Endothelial cell of umbilical vein (primary cell): ENCODE measurements around the gene PRCD. TPM values are rescaled to one million over a fixed set of nuclear protein-coding genes. Genes with fewer than 3 reads are reported as not detected.

Source experiments
- BruUV-seq: library from RNA; stranded (reverse); fragments of 400-500 nt; replicated peaks from 2 replicates; lab custom pipeline; 2021; lab: Mats Ljungman, UMichigan
- CTCF ChIA-PET: fragments of 300-600, 350-600 bp; sonication (Branson Sonifier 250); formaldehyde crosslinking; loops from one replicate; lab custom pipeline; 2021; ENCODE audit warnings: antibody characterized with exemption, inconsistent platforms; lab: Charles Lee
- POLR2A ChIA-PET: fragments of 300-600, 350-600 bp; sonication (Branson Sonifier 250); formaldehyde crosslinking; loops from one replicate; lab custom pipeline; 2021; ENCODE audit warnings: antibody characterized with exemption, inconsistent platforms; lab: Charles Lee
- DNase-seq: peaks from one replicate; pipeline ENCODE4 v3.0.0-alpha.2; 2011; ENCODE audit warnings: low read depth, low spot score
- FAIRE-seq: peaks from 2 replicates; lab custom pipeline; 2011; peaks lifted over from hg19 to GRCh38; lab: Jason Lieb, UNC
- H2AFZ ChIP-seq: 2 replicates; pipeline ENCODE4 v1.6.0; 2012; ENCODE audit warnings: low read depth, low read length, control low read depth, inconsistent platforms
- H3K27ac ChIP-seq: 2 replicates; pipeline ENCODE4 v1.5.1; 2011; ENCODE audit warnings: low read depth, mild to moderate bottlenecking, control low read depth, low read length, moderate library complexity; ENCODE audit not compliant: insufficient read depth
- H3K27me3 ChIP-seq, 2 experiments: 2 replicates each; pipeline versions ENCODE4 v1.6.0 to v1.6.1; 2011; ENCODE audit warnings: low read length in 2 of 2, mixed read lengths in 1 of 2; ENCODE audit not compliant: control insufficient read depth in 2 of 2, insufficient read depth in 2 of 2
- H3K36me3 ChIP-seq, 2 experiments: 2 replicates in 1 of 2; 3 replicates in 1 of 2; pipeline ENCODE4 v1.5.1; 2011; ENCODE audit warnings: low read length in 2 of 2, mild to moderate bottlenecking in 1 of 2, moderate library complexity in 1 of 2; ENCODE audit not compliant: control insufficient read depth in 2 of 2, insufficient read depth in 2 of 2; ENCODE audit errors: extremely low read depth in 1 of 2
- H3K4me1 ChIP-seq: 3 replicates; pipeline ENCODE4 v1.5.1; 2011; ENCODE audit warnings: mild to moderate bottlenecking, low read length; ENCODE audit not compliant: control insufficient read depth, insufficient read depth; ENCODE audit errors: extremely low read depth
- H3K4me2 ChIP-seq: 2 replicates; pipeline ENCODE4 v1.6.1; 2011; ENCODE audit warnings: low read length, control low read depth, mixed read lengths; ENCODE audit not compliant: insufficient read depth
- H3K4me3 ChIP-seq, 3 experiments: fragments of 200-600 bp in 1 of 3; sonication (generic), shearing (Covaris generic) in 1 of 3; replicated peaks in 1 of 3; 2 replicates each; pipeline ENCODE4 v1.5.1; 2011 to 2016; ENCODE audit warnings: control low read depth in 3 of 3, low read length in 3 of 3, mild to moderate bottlenecking in 2 of 3, inconsistent platforms in 1 of 3, low read depth in 1 of 3, moderate library complexity in 1 of 3; ENCODE audit not compliant: insufficient read depth in 1 of 3
- H3K79me2 ChIP-seq: 2 replicates; pipeline ENCODE4 v1.6.0; 2012; ENCODE audit warnings: low read length, inconsistent platforms; ENCODE audit not compliant: control insufficient read depth, insufficient read depth
- H3K9ac ChIP-seq: replicated peaks from 2 replicates; pipeline ENCODE3; 2011; ENCODE audit warnings: low read length, control low read depth; ENCODE audit not compliant: insufficient read depth; ENCODE audit errors: extremely low read depth
- H3K9me1 ChIP-seq: replicated peaks from 3 replicates; pipeline ENCODE4 v1.6.0; 2011; ENCODE audit warnings: mild to moderate bottlenecking, low read length; ENCODE audit not compliant: control insufficient read depth, insufficient read depth; ENCODE audit errors: extremely low read depth
- H3K9me3 ChIP-seq: replicated peaks from 2 replicates; pipeline ENCODE4 v1.5.1; 2012; ENCODE audit warnings: low read length, inconsistent platforms; ENCODE audit not compliant: control insufficient read depth, insufficient read depth
- H4K20me1 ChIP-seq: replicated peaks from 2 replicates; pipeline ENCODE3; 2011; ENCODE audit warnings: mild to moderate bottlenecking, low read length; ENCODE audit not compliant: control insufficient read depth, insufficient read depth; ENCODE audit errors: extremely low read depth
- CTCF ChIP-seq, 2 donors: IDR thresholded peaks; 1 replicate in 1 of 2; 2 replicates in 1 of 2; pipeline ENCODE4 v1.5.1; 2011; ENCODE audit warnings: low read length in 2 of 2, mild to moderate bottlenecking in 2 of 2, moderate library complexity in 2 of 2, control low read depth in 1 of 2, inconsistent platforms in 1 of 2, low read depth in 1 of 2; ENCODE audit not compliant: insufficient read depth in 1 of 2; ENCODE audit errors: extremely low read depth in 1 of 2
- POLR2A ChIP-seq: IDR thresholded peaks from 2 replicates; pipeline ENCODE4 v1.6.1; 2012; ENCODE audit warnings: low read depth, mild to moderate bottlenecking, control low read depth, low read length
- dilution Hi-C: fragments of 300-500 bp; cut with MboI; formaldehyde crosslinking; loops from one replicate; pipeline ENCODE4 v1.15.0; 2019; ENCODE audit warnings: low sequenced_read_pairs; ENCODE audit not compliant: extremely low pct_ligation_motif_present
- intact Hi-C: fragments of 100-400 bp; cut with micrococcal nuclease; formaldehyde crosslinking; loops from one replicate; pipeline ENCODE4 v1.10.0; 2022
- polyA plus RNA-seq, 4 experiments: library from polyadenylated mRNA; depleted of rRNA in 3 of 4; stranded (reverse) in 3 of 4; unstranded in 1 of 4; fragments of >200 nt; gene quantifications; 2 replicates each; pipeline versions ENCODE4 v1.2.1 to v1.2.3, GENCODE V29; 2011 to 2012; ENCODE audit warnings: missing spikeins in 1 of 4
- total RNA-seq: library from RNA; stranded (reverse); gene quantifications from 2 replicates; pipeline ENCODE4 v1.2.3, GENCODE V29; 2021

The PRCD gene
- total and polyA plus RNA-seq, 2 donors (not counting 3 experiments of a cell fraction or from before 2014, with no cell fraction given), result not detected

DNA sequence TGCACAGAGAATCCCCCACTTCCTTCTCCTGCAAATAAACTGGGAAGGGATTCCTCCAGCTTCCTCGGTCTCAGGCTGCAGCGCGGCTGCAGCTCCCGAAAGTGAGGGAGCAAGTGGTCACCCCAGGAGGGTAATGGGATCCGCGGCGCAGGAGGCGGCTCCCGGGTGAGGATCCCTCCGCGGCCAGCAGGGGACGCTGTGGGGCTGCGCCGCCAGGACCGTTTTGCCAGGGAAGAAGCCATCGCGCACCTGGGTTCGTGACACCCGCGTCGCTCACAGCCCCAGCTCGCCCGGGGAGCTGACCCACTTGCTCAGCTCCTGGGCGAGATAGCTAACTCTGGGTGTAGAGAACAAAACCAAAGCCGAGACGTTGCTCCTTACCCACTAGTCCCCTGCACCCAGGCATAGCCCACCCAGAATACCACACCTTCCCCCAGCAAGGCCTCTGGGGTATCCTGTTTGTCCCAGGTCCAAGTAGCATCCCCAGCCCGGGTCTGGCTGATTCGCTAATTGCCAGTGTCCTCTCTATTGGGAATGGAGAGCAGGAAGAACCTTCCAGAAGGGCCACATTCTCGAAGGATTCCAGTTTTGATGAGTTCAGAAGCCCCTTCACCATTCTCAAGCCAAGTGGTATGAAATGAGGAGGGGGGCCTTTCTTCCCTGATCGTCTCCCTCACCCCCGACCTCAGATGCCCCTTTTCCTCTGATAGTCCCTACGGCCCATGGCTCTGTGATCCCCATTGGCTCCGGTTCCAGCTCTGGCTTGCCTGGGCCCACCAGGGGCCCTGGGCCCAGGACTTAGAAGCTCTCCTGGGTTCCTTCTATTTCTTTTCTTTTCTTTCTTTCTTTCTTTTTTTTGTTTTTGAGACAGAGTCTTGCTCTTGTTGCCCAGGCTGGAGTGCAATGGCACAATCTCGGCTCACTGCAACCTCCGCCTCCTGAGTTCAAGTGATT is 16.5 kb upstream of the PRCD start:
- dilution Hi-C loops, result no loop called here

More for the DNA sequence above, 16.5 kb upstream of the PRCD start:
- Histone ChIP-seq H2AFZ (peak overlapping the region; percentile 78), H3K9me1 (no peaks in the 10 kb centered on the region), H3K4me1 (peaks cover 10% of the 10 kb centered on the region), H3K4me2 (no peak overlapping the region), H3K4me3 (no peak overlapping the region), H3K36me3 (no peaks in the 10 kb centered on the region), H3K79me2 (no peaks in the 10 kb centered on the region), H3K9ac (no peak overlapping the region), H3K27ac (no peak overlapping the region), H3K27me3 (no peaks in the 10 kb centered on the region), H4K20me1 (no peaks in the 10 kb centered on the region), H3K9me3 (no peaks in the 10 kb centered on the region)
- BruUV-seq, result no TSS peak
- intact Hi-C loops, result loop anchor here (1.0 to 10.0 kb wide), 6 partner anchors 24 to 191 kb away; partner anchors contain the start of gene MXRA7
- ChIA-PET POLR2A (no interaction called here), CTCF (interaction anchor here (0.6 to 5.9 kb wide), 26 partner anchors 9 to 669 kb away, joined by 3 to 112 read pairs (median 8); partner anchors contain the start of genes CYGB, JMJD6, METTL23 and MXRA7)
- peak; percentile 60 for DNase-seq
- TF ChIP-seq CTCF (IDR thresholded peaks at IDR 0.05; ENCODE audit: extremely low read depth in 1 of 2, insufficient read depth in 1 of 2, low read depth in 1 of 2, low read length in 2 of 2) (peak; percentile 99 to 100), POLR2A (no peak)
- FAIRE-seq, result peak; percentile 77
